K562 (cell line): Measurements from ENCODE around the gene MTMR3. TPM values are rescaled to one million over a fixed set of nuclear protein-coding genes. Genes with fewer than 3 reads are reported as not detected.

Experiments used
- ATF3 ChIP-seq, 2 experiments: fragments of 450-650 bp in 1 of 2; sonication (generic) in 1 of 2; formaldehyde crosslinking in 1 of 2; IDR thresholded peaks in 1 of 2; conservative IDR thresholded peaks in 1 of 2; 2 replicates each; pipeline versions ENCODE4 v1.6.1 to v1.8.1; 2016 to 2023; ENCODE audit warnings: mild to moderate bottlenecking in 2 of 2, moderate library complexity in 2 of 2, inconsistent platforms in 1 of 2, missing genetic modification reagents in 1 of 2
- BACH1 ChIP-seq: fragments of 200-800 bp; sonication (Bioruptor generic); IDR thresholded peaks from 2 replicates; pipeline ENCODE4 v1.6.1; 2016; ENCODE audit warnings: missing genetic modification characterization, missing compliant biosample characterization
- BHLHE40 ChIP-seq: IDR thresholded peaks from 2 replicates; pipeline ENCODE4 v1.6.1; 2011; ENCODE audit warnings: low read length, improper control_type of control experiment
- CC2D1A ChIP-seq: fragments of 450-650 bp; IDR thresholded peaks from 2 replicates; pipeline ENCODE4 v1.6.1; 2017; ENCODE audit warnings: mild to moderate bottlenecking
- CREM ChIP-seq: IDR thresholded peaks from 2 replicates; pipeline ENCODE4 v1.6.1; 2014; ENCODE audit warnings: antibody characterized with exemption, low read depth
- DMBX1 ChIP-seq: fragments of 250-450 bp; sonication (Bioruptor Pico); IDR thresholded peaks from 2 replicates; pipeline ENCODE4 v1.8.0; 2022; ENCODE audit warnings: inconsistent platforms, mild to moderate bottlenecking, moderate library complexity, borderline replicate concordance
- E2F4 ChIP-seq: sonication (generic); formaldehyde crosslinking; IDR thresholded peaks from 2 replicates; pipeline ENCODE4 v1.8.0; 2022; ENCODE audit warnings: mild to moderate bottlenecking, low read depth, missing genetic modification reagents
- EP400 ChIP-seq: fragments of 450-650 bp; IDR thresholded peaks from 2 replicates; pipeline ENCODE4 v1.6.1; 2017; ENCODE audit warnings: antibody characterized with exemption, mild to moderate bottlenecking, moderate library complexity
- GABPA ChIP-seq: fragments of 200-800 bp; sonication (Bioruptor generic); conservative IDR thresholded peaks from 2 replicates; pipeline ENCODE4 v1.6.1; 2016; ENCODE audit warnings: low read depth, missing genetic modification characterization, missing compliant biosample characterization
- GTF2E2 ChIP-seq: fragments of 200-800 bp; sonication (Bioruptor generic); IDR thresholded peaks from 2 replicates; pipeline ENCODE4 v1.6.1; 2016; ENCODE audit warnings: missing genetic modification characterization, missing compliant biosample characterization
- HMG20B ChIP-seq: fragments of 250-450 bp; sonication (Bioruptor Pico); IDR thresholded peaks from 2 replicates; pipeline ENCODE4 v1.5.0; 2021; ENCODE audit warnings: mild to moderate bottlenecking
- KLF16 ChIP-seq: IDR thresholded peaks from 2 replicates; pipeline ENCODE4 v1.6.1; 2016; ENCODE audit warnings: antibody characterized with exemption
- MTA2 ChIP-seq: fragments of 450-650 bp; IDR thresholded peaks from 2 replicates; pipeline ENCODE4 v1.6.1; 2016; ENCODE audit warnings: low read depth
- MTA3 ChIP-seq: fragments of 450-650 bp; formaldehyde crosslinking; IDR thresholded peaks from 2 replicates; pipeline ENCODE4 v1.6.1; 2017; ENCODE audit warnings: mild to moderate bottlenecking, borderline replicate concordance
- NFIC ChIP-seq: fragments of 450-650 bp; IDR thresholded peaks from 2 replicates; pipeline ENCODE4 v1.6.1; 2017; ENCODE audit warnings: mild to moderate bottlenecking, inconsistent platforms
- PHTF2 ChIP-seq: fragments of 250-450 bp; sonication (Bioruptor Pico); IDR thresholded peaks from 2 replicates; pipeline ENCODE4 v1.5.0; 2021; ENCODE audit warnings: mild to moderate bottlenecking
- SIN3A ChIP-seq, 2 experiments: fragments of 150-350 bp in 1 of 2; IDR thresholded peaks; 2 replicates each; pipeline ENCODE4 v1.6.1; 2011 to 2016; ENCODE audit warnings: borderline replicate concordance in 2 of 2, low read depth in 2 of 2, low read length in 2 of 2, mild to moderate bottlenecking in 2 of 2, moderate library complexity in 2 of 2; ENCODE audit not compliant: control insufficient read depth in 1 of 2
- SMAD4 ChIP-seq: fragments of 250-450 bp; sonication (Bioruptor Pico); conservative IDR thresholded peaks from 2 replicates; pipeline ENCODE4 v1.8.0; 2021; ENCODE audit warnings: inconsistent platforms, mild to moderate bottlenecking, moderate library complexity
- SMARCE1 ChIP-seq: fragments of 450-650 bp; IDR thresholded peaks from 2 replicates; pipeline ENCODE4 v1.7.1; 2016; ENCODE audit warnings: mild to moderate bottlenecking
- TCFL5 ChIP-seq: fragments of 250-450 bp; sonication (Bioruptor Pico); conservative IDR thresholded peaks from 2 replicates; pipeline ENCODE4 v1.6.1; 2021; ENCODE audit warnings: mild to moderate bottlenecking, moderate library complexity, matching md5 sums
- TRIM24 ChIP-seq, 2 experiments: fragments of 450-650 bp; IDR thresholded peaks; 2 replicates each; pipeline ENCODE4 v1.6.1; 2016
- ZMIZ1 ChIP-seq, 2 experiments: fragments of 150-350 bp in 1 of 2; IDR thresholded peaks; 2 replicates each; pipeline ENCODE4 v1.6.1; 2012 to 2016; ENCODE audit warnings: low read depth in 2 of 2, low read length in 2 of 2, mild to moderate bottlenecking in 1 of 2, moderate library complexity in 1 of 2
- ZNF655 ChIP-seq: fragments of 250-450 bp; sonication (Bioruptor Pico); IDR thresholded peaks from 2 replicates; pipeline ENCODE4 v1.5.0; 2021
- ZNF696 ChIP-seq: fragments of 250-450 bp; sonication (Bioruptor Pico); conservative IDR thresholded peaks from 2 replicates; pipeline ENCODE4 v1.4.0; 2020; ENCODE audit warnings: mild to moderate bottlenecking, moderate library complexity
- polyA plus RNA-seq, 8 experiments: library from polyadenylated mRNA; depleted of rRNA in 4 of 8; stranded (reverse) in 5 of 8; unstranded in 3 of 8; fragments of >200 nt; fragmentation: Nextera tagmentation in 2 of 8; fragmentation: Illumina TruSeq in 1 of 8; extraction: Ambion mirVana in 2 of 8; extraction: Trizol in 1 of 8; gene quantifications; 2 replicates each; pipeline versions ENCODE4 v1.2.1 to v1.2.3, GENCODE V29; 2011 to 2014; ENCODE audit warnings: inconsistent platforms in 1 of 8, missing spikeins in 1 of 8
- total RNA-seq, 7 experiments: library from RNA; depleted of rRNA in 6 of 7; stranded (reverse); fragments of >200 nt in 6 of 7; fragmentation: Illumina TruSeq in 2 of 7; extraction: Trizol in 2 of 7; gene quantifications; 2 replicates each; pipeline versions ENCODE4 v1.2.1 to v1.2.3, GENCODE V29; 2011 to 2021; ENCODE audit warnings: low replicate concordance in 1 of 7

The MTMR3 gene
- total and polyA plus RNA-seq, 9 of the 15 experiments (the other 6 are each of a cell fraction or from before 2014, with no cell fraction given): 1.6 to 13.7 (median 7.9) TPM

GRCh38 chr22:29840498-29840897 lies 42.5 kb upstream of the MTMR3 start (continued):
- no peak for TF ChIP-seq CC2D1A
- TF ChIP-seq MTA2: peak; percentile 34; the same call in 1 of the 2 replicates
- 0 out of 2 replicates have a peak, but pooled peaks have one; percentile 19 for TF ChIP-seq CREM
- TF ChIP-seq GABPA (tag): 0 out of 2 replicates have a peak, but pooled peaks have one; percentile 10
- no peak for TF ChIP-seq BHLHE40
- TF ChIP-seq KLF16: peak; percentile 86
- no peak for TF ChIP-seq BACH1
- no peak for TF ChIP-seq SIN3A (IDR thresholded peaks at IDR 0.05; ENCODE audit: borderline replicate concordance in 2 of 2, control insufficient read depth in 1 of 2, low read depth in 2 of 2, low read length in 2 of 2)
- 0 out of 2 replicates have a peak, but pooled peaks have one; percentile 49 for TF ChIP-seq SMAD4
- no peak for TF ChIP-seq ZNF655
- TF ChIP-seq ATF3 (IDR thresholded peaks at IDR 0.05): no peak; the same call in 1 of the 2 replicates
- TF ChIP-seq ATF3 (CRISPR knock-in tag; conservative IDR thresholded peaks at IDR 0.05): no peak
- TF ChIP-seq TRIM24 (IDR thresholded peaks at IDR 0.05): peak; percentile 59 to 80; a peak in 3 of 4 replicates
- TF ChIP-seq ZMIZ1 (IDR thresholded peaks at IDR 0.05; ENCODE audit: low read depth in 2 of 2, low read length in 2 of 2): no peak
- peak; percentile 40; the same call in 1 of the 2 replicates for TF ChIP-seq NFIC
- TF ChIP-seq ZNF696 (CRISPR knock-in tag): no peak
- TF ChIP-seq TCFL5: no peak
- TF ChIP-seq E2F4 (CRISPR knock-in tag): no peak
- peak; percentile 63 for TF ChIP-seq SMARCE1
- no peak for TF ChIP-seq HMG20B (CRISPR knock-in tag)
- TF ChIP-seq GTF2E2 (tag): no peak
- TF ChIP-seq PHTF2 (CRISPR knock-in tag): no peak
- TF ChIP-seq DMBX1 (CRISPR knock-in tag): no peak
- TF ChIP-seq EP400: no peak
- no peak for TF ChIP-seq MTA3
